ENCODE results near the gene CTIF.

Gene CTIF

DNA sequence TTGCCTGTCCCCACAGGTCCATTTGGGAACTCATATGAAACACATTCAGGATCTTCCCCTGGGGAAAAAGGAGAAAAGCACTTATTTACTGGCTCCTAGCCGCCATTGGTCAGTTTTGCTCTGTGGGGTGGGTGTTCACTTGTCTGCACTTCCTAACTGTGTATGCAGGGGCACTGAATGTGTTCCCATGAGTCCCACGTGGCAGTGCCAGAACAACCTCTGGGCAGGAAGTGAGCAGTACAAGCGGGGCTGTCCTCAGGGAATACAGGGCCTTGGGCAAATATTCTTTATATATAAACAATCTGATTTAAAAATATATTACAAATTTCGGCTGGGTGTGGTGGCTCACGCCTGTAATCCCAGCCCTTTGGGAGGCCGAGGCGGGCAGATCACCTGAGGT is 21.8 kb upstream of the CTIF start:
- DNase-seq (ENCODE audit: insufficient read length) (no peak), FAIRE-seq (no peak)
- TF ChIP-seq POLR2A (IDR thresholded peaks at IDR 0.05; ENCODE audit: low read depth, low read length), result no peak
- TF ChIP-seq TAF1 (IDR thresholded peaks at IDR 0.05; ENCODE audit: borderline replicate concordance, low read depth, low read length), result no peak
- TF ChIP-seq POLR2AphosphoS5 (IDR thresholded peaks at IDR 0.05; ENCODE audit: low read depth, low read length), result no peak

DNA sequence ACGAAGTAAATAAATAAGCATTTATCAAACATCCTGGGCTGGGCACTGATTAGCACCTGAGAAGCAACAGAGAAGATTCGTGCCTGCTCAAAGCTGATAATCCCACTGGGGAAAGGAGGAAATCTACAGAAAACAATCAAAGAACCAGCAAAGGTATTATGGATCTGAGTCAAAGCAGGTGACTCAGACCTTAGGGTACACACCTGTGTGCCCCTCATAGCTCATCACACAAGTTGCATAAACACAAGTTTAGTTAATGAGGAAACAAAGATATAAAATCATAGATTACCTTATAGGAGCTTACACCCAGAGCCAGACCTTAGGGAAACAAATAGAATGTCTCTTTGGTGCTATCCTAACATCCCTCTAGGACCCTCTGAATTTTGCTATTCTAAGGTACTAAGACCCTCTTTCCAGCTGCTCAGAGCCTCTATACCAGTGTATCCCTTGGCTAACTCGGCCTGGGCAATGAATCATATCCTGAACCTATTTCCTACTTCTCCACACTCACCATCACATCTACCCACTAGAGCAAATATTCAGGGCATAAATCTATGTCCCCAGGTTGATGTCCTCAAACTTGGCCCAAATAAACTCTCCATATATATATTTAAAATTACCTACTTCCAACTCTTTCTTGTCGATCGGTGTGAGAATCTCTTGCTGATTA is 19.3 kb upstream of the CTIF start:
- no peak for DNase-seq (ENCODE audit: insufficient read length)
- FAIRE-seq, result no peak
- TF ChIP-seq POLR2A (IDR thresholded peaks at IDR 0.05; ENCODE audit: low read depth, low read length) (no peak), TAF1 (IDR thresholded peaks at IDR 0.05; ENCODE audit: borderline replicate concordance, low read depth, low read length) (no peak), POLR2AphosphoS5 (IDR thresholded peaks at IDR 0.05; ENCODE audit: low read depth, low read length) (no peak)

DNA sequence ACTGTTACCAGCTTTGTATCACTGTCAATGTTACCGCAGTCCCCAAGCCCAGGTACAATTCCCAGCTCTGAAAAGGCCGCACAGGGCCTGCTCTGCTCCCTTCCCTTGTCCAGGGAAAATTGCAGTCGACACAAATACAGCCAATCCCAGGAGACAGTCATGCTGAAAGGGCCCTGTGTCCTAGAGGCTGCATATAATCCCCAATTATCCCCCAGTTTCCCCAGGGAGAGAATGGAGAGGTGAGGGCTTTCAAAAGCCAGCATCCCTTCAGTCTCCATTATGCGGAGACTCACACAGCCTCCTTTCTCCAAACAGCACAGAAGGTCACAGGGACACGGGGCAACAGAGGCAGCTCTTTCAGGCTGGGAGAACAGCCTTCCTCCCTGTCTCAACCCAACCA is 17.1 kb upstream of the CTIF start:
- DNase-seq (ENCODE audit: insufficient read length) (no peak), FAIRE-seq (no peak)
- TF ChIP-seq TAF1 (IDR thresholded peaks at IDR 0.05; ENCODE audit: borderline replicate concordance, low read depth, low read length), result no peak

DNA sequence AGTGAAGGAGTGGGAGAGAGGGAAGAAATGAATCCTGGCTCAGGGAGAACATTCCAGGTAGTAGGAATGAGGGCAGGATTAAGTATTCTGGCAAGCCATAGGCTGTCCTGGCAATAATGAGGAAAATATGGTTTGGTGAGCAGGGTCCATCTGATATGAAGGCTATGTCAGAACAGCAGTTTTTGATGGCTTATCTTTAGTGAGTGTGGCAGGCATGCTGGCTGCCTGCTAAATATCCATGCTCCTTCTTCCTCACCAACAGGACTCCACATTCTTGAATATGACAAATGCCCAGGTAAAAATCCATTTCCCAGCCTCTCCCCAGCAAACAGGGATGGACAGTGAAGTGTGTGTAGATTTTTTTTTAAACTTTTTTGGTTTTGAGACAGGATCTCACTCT is 13.2 kb upstream of the CTIF start:
- no peak for DNase-seq (ENCODE audit: insufficient read length)
- no peak for FAIRE-seq
- TF ChIP-seq POLR2AphosphoS5 (IDR thresholded peaks at IDR 0.05; ENCODE audit: low read depth, low read length), result no peak
- TF ChIP-seq TAF1 (IDR thresholded peaks at IDR 0.05; ENCODE audit: borderline replicate concordance, low read depth, low read length), result no peak
- no peak for TF ChIP-seq POLR2A (IDR thresholded peaks at IDR 0.05; ENCODE audit: low read depth, low read length)

DNA sequence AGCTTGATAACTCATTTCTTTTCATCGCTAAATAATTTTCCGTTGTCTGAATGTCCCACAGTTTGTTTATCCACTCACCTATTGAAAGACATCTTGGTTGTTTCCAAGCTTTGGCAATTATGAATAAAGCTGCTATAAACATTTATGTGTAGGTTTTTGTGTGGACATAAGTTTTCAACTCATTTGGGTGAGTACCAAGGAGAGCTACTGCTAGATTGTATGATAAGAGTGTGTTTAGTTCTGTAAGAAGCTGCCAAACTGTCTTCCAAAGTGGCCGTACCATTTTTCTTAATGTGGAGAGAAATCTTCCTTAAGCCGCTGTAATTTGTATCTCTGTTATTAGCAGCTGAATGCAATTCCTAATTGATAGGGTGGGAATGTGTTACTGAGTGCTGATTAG is 11.4 kb upstream of the CTIF start:
- FAIRE-seq (no peak), DNase-seq (ENCODE audit: insufficient read length) (no peak)
- TF ChIP-seq POLR2AphosphoS5 (IDR thresholded peaks at IDR 0.05; ENCODE audit: low read depth, low read length) (no peak), TAF1 (IDR thresholded peaks at IDR 0.05; ENCODE audit: borderline replicate concordance, low read depth, low read length) (no peak), POLR2A (IDR thresholded peaks at IDR 0.05; ENCODE audit: low read depth, low read length) (no peak)

DNA sequence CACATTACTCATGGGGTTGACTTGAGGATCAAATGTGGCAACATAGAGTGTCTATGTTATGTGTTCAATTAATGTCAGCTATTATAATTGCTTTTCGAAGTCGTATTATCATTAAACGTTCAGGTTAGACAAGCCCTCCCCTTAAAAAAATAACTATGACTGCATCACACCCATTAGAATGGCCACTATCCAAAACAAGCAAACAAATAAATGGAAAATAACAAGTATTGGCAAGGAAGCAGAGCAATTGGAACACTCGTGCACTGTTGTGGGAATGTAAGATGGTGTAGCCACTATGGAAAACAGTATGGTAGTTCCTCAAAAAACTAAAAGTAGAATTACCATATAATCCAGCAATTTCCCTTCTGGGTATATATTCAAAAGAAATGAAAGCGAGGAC is 10.0 kb upstream of the CTIF start:
- DNase-seq (ENCODE audit: insufficient read length) (no peak), FAIRE-seq (no peak)
- TF ChIP-seq POLR2A (IDR thresholded peaks at IDR 0.05; ENCODE audit: low read depth, low read length) (no peak), POLR2AphosphoS5 (IDR thresholded peaks at IDR 0.05; ENCODE audit: low read depth, low read length) (no peak), TAF1 (IDR thresholded peaks at IDR 0.05; ENCODE audit: borderline replicate concordance, low read depth, low read length) (no peak)

DNA sequence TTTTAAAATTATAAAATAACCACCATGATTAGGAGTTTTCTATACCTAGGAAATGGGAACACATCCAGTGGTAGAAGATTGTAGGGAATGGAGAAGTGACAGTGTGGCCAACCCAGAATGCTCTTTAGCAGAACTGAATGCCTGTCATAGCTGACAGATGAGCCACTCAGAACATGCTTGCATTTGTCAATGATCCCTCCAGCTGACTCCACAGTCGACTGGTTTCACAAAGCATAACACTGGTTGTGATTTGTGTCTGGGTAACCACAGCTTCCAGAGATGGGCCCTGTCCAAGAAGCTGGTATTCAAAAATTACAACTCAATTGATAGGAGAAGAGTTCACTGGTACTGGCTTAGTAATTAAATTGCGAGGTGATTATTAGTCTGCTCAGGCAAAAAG is 9.0 kb upstream of the CTIF start:
- no peak for FAIRE-seq
- TF ChIP-seq TAF1 (IDR thresholded peaks at IDR 0.05; ENCODE audit: borderline replicate concordance, low read depth, low read length) (no peak), POLR2A (IDR thresholded peaks at IDR 0.05; ENCODE audit: low read depth, low read length) (no peak), POLR2AphosphoS5 (IDR thresholded peaks at IDR 0.05; ENCODE audit: low read depth, low read length) (no peak)
- no peak for DNase-seq (ENCODE audit: insufficient read length)

DNA sequence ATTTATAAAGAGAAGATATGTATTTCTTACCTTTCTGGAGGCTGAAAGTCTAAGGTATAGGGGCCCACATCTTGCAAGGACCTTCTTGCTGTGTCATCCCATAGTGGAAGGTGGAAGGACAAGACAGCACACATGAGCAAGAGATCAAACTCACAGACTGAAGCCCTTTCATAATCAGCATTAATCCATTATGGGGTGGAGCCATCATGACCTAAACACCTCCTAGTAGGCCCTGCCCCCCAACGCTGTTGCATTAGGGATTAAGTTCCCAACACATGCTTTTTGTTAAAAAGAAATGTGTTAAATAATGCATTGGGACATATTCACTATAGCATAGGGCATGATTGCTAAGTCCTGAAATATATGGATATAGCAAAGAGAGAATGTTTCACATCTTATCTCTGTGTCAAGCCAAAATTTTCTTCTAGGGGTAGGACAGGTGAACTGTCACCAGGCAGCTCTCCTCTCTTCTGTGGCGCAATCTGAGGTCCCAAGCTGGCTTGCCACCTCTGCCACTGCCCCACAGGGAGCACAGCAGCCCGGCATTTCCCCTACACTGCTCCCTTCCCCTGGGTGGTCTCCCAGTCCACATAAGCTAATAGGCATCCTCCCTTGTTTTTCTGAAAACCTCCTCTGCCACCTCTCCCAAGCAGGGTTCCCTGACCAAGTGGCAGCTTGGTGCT is 8.3 kb upstream of the CTIF start:
- FAIRE-seq, result no peak
- no peak for DNase-seq (ENCODE audit: insufficient read length)
- no peak for TF ChIP-seq POLR2AphosphoS5 (IDR thresholded peaks at IDR 0.05; ENCODE audit: low read depth, low read length)

DNA sequence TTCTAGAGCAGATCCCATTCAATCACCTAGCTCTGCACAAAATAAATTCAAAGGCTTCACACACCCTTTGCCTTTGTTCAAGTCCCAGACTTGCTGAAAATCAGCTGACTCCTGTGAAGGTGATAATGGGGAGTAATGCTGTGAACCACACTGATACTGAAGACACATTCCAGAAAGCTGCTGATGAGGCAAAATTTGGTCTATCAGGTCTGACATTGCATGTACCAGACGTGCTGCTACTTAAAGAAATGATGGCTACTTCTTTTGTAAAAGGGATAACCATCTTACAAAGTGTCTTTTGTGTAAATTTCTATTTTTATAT is 7.8 kb upstream of the CTIF start:
- FAIRE-seq, result no peak
- no peak for DNase-seq (ENCODE audit: insufficient read length)
- TF ChIP-seq TAF1 (IDR thresholded peaks at IDR 0.05; ENCODE audit: borderline replicate concordance, low read depth, low read length) (no peak), POLR2AphosphoS5 (IDR thresholded peaks at IDR 0.05; ENCODE audit: low read depth, low read length) (no peak), POLR2A (IDR thresholded peaks at IDR 0.05; ENCODE audit: low read depth, low read length) (no peak)

DNA sequence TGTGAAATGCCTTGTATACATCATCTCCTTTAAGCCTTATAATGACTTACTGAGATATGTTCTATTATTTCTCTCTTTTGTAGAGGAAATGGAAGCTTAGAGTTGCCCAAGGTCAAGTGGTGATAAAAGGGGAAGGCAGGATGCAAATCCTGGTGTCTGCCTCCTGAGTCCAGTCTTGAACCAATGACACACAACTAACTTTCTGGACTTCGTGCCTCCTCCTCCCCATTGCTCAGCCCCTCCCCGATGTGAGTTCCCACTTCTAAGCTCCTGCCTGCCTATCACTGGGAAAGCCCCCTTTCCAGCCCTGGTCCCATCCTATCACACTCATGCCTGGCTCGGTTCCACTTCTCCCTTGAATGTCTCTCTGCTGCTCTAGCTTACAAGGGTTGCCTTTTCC is 6.9 kb upstream of the CTIF start:
- DNase-seq (ENCODE audit: insufficient read length) (no peak), FAIRE-seq (no peak)
- TF ChIP-seq POLR2A (IDR thresholded peaks at IDR 0.05; ENCODE audit: low read depth, low read length) (no peak), TAF1 (IDR thresholded peaks at IDR 0.05; ENCODE audit: borderline replicate concordance, low read depth, low read length) (no peak), POLR2AphosphoS5 (IDR thresholded peaks at IDR 0.05; ENCODE audit: low read depth, low read length) (no peak)

DNA sequence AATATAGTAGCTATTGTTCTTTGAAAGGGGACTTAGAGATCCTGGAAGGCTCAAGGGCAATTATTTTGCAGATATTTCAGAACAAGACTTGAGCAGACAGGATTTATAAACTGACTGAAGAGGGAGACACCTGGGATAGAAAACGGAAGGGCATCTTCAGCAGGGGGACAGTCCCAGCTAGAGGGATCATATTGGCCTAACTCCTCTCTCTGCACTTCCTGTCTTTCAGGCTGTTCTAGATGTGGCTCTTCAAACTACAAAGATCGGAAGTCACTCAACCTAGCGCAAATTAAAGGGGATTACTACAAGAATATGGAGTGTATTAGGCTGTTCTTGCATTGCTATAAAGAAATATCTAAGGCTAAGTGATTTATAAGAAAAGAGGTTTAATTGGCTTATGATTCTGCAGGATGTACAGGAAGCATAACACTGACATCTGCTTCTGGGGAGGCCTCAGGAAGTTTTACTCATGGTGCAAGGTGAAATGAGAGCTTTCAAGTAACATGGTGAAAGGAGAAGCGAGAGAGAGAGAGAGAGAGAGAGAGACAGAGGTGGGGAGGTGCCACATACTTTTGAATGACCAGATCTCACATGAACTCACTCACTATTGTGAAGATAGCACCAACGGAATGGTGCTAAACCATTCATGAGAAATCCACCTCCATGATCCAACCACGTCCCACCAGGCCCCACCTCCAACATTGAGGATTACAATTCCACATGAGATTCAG is 5.3 kb upstream of the CTIF start:
- DNase-seq (ENCODE audit: insufficient read length) (no peak), FAIRE-seq (no peak)
- TF ChIP-seq TAF1 (IDR thresholded peaks at IDR 0.05; ENCODE audit: borderline replicate concordance, low read depth, low read length) (no peak), POLR2A (IDR thresholded peaks at IDR 0.05; ENCODE audit: low read depth, low read length) (no peak), POLR2AphosphoS5 (IDR thresholded peaks at IDR 0.05; ENCODE audit: low read depth, low read length) (no peak)

DNA sequence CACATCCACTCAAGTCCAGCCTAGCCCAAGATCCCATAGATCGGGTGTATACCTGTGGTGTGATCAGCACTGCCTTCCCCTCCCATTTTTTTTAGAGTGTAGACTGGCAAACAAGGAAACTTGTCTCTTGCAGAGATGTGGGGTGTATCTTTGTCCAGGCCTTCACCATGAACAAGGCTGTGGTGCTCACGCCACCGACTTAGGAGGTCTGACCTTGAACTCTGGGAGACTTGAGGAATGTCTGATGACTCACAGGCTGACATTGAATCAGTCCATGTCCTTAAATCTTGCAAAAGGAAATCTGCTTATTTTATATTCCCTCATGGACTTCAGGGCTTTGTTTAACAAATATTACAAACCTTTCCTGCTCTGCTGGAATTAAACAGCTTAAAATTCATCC is 4.5 kb upstream of the CTIF start:
- FAIRE-seq (no peak), DNase-seq (ENCODE audit: insufficient read length) (no peak)
- no peak for TF ChIP-seq POLR2AphosphoS5 (IDR thresholded peaks at IDR 0.05; ENCODE audit: low read depth, low read length)
- TF ChIP-seq TAF1 (IDR thresholded peaks at IDR 0.05; ENCODE audit: borderline replicate concordance, low read depth, low read length), result no peak
- no peak for TF ChIP-seq POLR2A (IDR thresholded peaks at IDR 0.05; ENCODE audit: low read depth, low read length)
